Spleen (tissue), 11 donors: ENCODE data around the gene PCBP3. TPM values are rescaled to one million over a fixed set of nuclear protein-coding genes. Genes with fewer than 3 reads are reported as not detected.
A peak's percentile ranks its signal among the peaks of the same experiment; 100 is the strongest.

Experiments
- DNase-seq: peaks from one replicate; pipeline ENCODE4 v3.0.0-alpha.2; 2020
- H3K27ac ChIP-seq, 8 donors: fragments of 200-600 bp; sonication (generic) in 7 of 8; 1 replicate in 4 of 8; 2 replicates in 4 of 8; pipeline versions ENCODE4 v1.5.0 to v1.8.0; 2016 to 2021; ENCODE audit warnings: inconsistent platforms in 4 of 8, mild to moderate bottlenecking in 4 of 8, moderate library complexity in 1 of 8
- H3K27me3 ChIP-seq, 7 donors: fragments of 200-600 bp; sonication (generic) in 6 of 7; replicated peaks in 1 of 7; 1 replicate in 4 of 7; 2 replicates in 3 of 7; pipeline versions ENCODE4 v1.5.0 to v1.8.0; 2016 to 2021; ENCODE audit warnings: inconsistent platforms in 3 of 7, mild to moderate bottlenecking in 1 of 7
- H3K36me3 ChIP-seq, 6 donors: fragments of 200-600 bp; sonication (generic) in 5 of 6; 1 replicate in 4 of 6; 2 replicates in 2 of 6; pipeline versions ENCODE4 v1.5.0 to v1.8.0; 2016 to 2021; ENCODE audit warnings: inconsistent platforms in 2 of 6
- H3K4me1 ChIP-seq, 6 donors: fragments of 200-600 bp; sonication (generic) in 5 of 6; 1 replicate in 3 of 6; 2 replicates in 3 of 6; pipeline versions ENCODE4 v1.5.0 to v1.8.0; 2016 to 2021; ENCODE audit warnings: inconsistent platforms in 3 of 6
- H3K4me3 ChIP-seq, 8 donors: fragments of 200-600 bp; sonication (generic) in 7 of 8; 1 replicate in 4 of 8; 2 replicates in 4 of 8; pipeline versions ENCODE4 v1.5.0 to v1.8.0; 2016 to 2021; ENCODE audit warnings: inconsistent platforms in 4 of 8, mild to moderate bottlenecking in 4 of 8, moderate library complexity in 2 of 8
- H3K9me3 ChIP-seq, 8 donors: fragments of 200-600 bp; sonication (generic) in 7 of 8; 1 replicate in 4 of 8; 2 replicates in 4 of 8; pipeline versions ENCODE4 v1.5.0 to v1.8.0; 2016 to 2021; ENCODE audit warnings: inconsistent platforms in 4 of 8
- POLR2A ChIP-seq, 3 donors: fragments of 450-650 bp; IDR thresholded peaks; one replicate each; pipeline ENCODE4 v1.5.1; 2017; ENCODE audit warnings: antibody characterized with exemption in 3 of 3, mild to moderate bottlenecking in 1 of 3
- POLR2AphosphoS5 ChIP-seq, 3 donors: sonication (generic); formaldehyde crosslinking; IDR thresholded peaks; one replicate each; pipeline ENCODE4 v1.5.1; 2017; ENCODE audit warnings: antibody characterized with exemption in 3 of 3
- WGBS, 5 donors: extraction: QIAGEN DNeasy Blood & Tissue Kit in 3 of 5; methylation state at CpG; one replicate each; pipeline versions ENCODE4 v1.1.5 to v1.1.7; 2013 to 2018; 5-methylcytosine and 5-hydroxymethylcytosine counted together
- intact Hi-C: fragments of 100-400 bp; cut with DNase I; formaldehyde crosslinking; loops from one replicate; pipeline ENCODE4 v1.15.0; 2023; ENCODE audit warnings: low total_unique reads
- polyA plus RNA-seq, 3 donors: library from polyadenylated mRNA; stranded (reverse); fragments of 200-250 nt; gene quantifications; one replicate each; pipeline ENCODE4 v1.2.1, GENCODE V29; 2013
- total RNA-seq, 7 donors: library from RNA; depleted of rRNA in 3 of 7; stranded (reverse); fragments of >200 nt in 3 of 7; fragmentation: NEBNext Ultra II Directional in 4 of 7; extraction: Animal tissue kit (Norgen Biotek cat#: 25700) in 4 of 7; gene quantifications; one replicate each; pipeline versions ENCODE4 v1.1.0 to v1.2.1, GENCODE V29; 2016 to 2021
- TF ChIP-seq, protein P1 (sequence below), 11 experiments: fragments of 200-600 bp in 7 of 11; fragments of 450-650 bp in 4 of 11; sonication (generic) in 4 of 11; IDR thresholded peaks in 8 of 11; conservative IDR thresholded peaks in 3 of 11; 1 replicate in 7 of 11; 2 replicates in 4 of 11; pipeline versions ENCODE4 v1.4.0 to v1.8.0; 2016 to 2021; ENCODE audit warnings: antibody characterized with exemption in 11 of 11, inconsistent platforms in 4 of 11, mild to moderate bottlenecking in 1 of 11
- donor health status: healthy with polysubstance abuse.
- donor health status: DM: no; HTN: no; CAD: no; lungs with moderate emphysema.
- donor health status: DM: no; HTN: no; CAD: no.
- donor health status: Bipolar disorder and iron deficiency.
- donor health status: healthy.
- donor health status: DM: no; HTN: no; CAD: no.
- donor health status: DM: yes; HTN: yes; CAD: no.

The PCBP3 gene
- total and polyA plus RNA-seq, 10 donors = 4.2 to 31.6 (median 15.2) TPM

DNA sequence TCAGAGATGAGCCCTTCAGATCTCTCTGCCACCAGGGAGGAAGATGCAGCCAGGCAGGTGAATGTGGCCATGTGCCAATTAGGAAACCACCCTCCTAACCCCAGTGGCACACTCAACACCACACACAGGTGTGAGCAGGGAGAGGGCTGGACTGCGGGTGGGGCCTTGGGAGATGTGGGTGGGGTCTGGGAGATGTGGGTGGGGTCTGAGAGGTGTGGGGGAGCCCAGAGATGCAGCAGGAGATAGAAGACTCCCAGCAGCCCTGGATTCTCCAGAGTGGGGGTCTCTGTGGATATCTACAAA, 294.9 kb downstream of the PCBP3 start:
- TF ChIP-seq, protein P1, sequence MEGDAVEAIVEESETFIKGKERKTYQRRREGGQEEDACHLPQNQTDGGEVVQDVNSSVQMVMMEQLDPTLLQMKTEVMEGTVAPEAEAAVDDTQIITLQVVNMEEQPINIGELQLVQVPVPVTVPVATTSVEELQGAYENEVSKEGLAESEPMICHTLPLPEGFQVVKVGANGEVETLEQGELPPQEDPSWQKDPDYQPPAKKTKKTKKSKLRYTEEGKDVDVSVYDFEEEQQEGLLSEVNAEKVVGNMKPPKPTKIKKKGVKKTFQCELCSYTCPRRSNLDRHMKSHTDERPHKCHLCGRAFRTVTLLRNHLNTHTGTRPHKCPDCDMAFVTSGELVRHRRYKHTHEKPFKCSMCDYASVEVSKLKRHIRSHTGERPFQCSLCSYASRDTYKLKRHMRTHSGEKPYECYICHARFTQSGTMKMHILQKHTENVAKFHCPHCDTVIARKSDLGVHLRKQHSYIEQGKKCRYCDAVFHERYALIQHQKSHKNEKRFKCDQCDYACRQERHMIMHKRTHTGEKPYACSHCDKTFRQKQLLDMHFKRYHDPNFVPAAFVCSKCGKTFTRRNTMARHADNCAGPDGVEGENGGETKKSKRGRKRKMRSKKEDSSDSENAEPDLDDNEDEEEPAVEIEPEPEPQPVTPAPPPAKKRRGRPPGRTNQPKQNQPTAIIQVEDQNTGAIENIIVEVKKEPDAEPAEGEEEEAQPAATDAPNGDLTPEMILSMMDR (IDR thresholded peaks at IDR 0.05 in 8 of 11, conservative IDR thresholded peaks at IDR 0.05 in 3 of 11) = no peak
- H3K27me3 ChIP-seq = no peaks in the 10 kb centered on the region
- H3K4me1 ChIP-seq = no peaks in the 10 kb centered on the region
- peak; percentile 49 for DNase-seq
- intact Hi-C loops = no loop called here
- peaks cover 0 to 43% (median 3%) of the 10 kb centered on the region in 6 donors for H3K36me3 ChIP-seq
- H3K27ac ChIP-seq = no peak overlapping the region
- H3K9me3 ChIP-seq = peaks cover 0 to 35% (median 19%) of the 10 kb centered on the region in 8 donors
- H3K4me3 ChIP-seq = no peak overlapping the region
- 89 to 100% (median 93%) methylated on average over 1 of the region's 1 CpG for WGBS, 5 donors

DNA sequence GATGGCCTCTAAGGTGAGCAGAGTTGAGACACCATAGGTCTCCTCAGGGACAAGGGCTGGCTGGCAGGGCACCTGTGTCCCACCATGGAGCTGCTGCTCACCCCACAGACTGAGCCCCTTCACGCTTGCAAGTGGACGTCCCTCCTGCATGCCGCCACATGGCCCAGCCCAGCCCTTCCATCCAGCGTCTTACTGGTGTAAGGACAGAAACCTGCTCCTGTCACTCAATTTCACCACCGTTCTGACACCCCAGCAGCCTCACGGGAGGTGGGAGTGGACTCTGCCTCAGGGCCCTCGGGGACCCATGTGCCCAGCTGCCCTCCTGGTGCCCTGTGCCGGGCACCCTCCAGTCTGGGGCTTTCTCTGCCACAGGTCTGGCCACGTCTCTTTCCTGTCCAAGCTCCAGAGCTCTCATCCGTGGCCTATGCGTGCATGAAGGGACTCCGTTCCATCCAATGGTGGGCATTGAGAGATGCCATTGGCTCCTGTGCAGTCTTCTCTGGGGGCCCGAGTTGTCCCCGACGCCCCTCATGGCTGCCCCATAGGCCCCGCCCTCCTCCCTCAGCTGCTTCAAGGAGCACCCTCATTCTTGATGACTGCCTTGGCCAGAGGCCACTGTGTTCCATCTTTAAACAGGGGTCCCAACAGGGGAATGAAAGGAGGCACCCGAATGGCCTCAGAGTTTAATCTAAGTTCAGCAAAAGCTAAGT, 295.4 kb downstream of the PCBP3 start:
- H3K36me3 ChIP-seq = peaks cover 0 to 43% (median 3%) of the 10 kb centered on the region in 6 donors
- peak; percentile 73 for DNase-seq
- H3K4me1 ChIP-seq = no peaks in the 10 kb centered on the region
- H3K27ac ChIP-seq = no peak overlapping the region
- TF ChIP-seq, protein P1 (IDR thresholded peaks at IDR 0.05 in 8 of 11, conservative IDR thresholded peaks at IDR 0.05 in 3 of 11) = no peak
- no peak for TF ChIP-seq POLR2AphosphoS5 (IDR thresholded peaks at IDR 0.05)
- TF ChIP-seq POLR2A (IDR thresholded peaks at IDR 0.05) = no peak
- WGBS, 5 donors = 89 to 93% (median 90%) methylated on average over 17 of the region's 17 CpGs
- intact Hi-C loops = no loop called here
- no peaks in the 10 kb centered on the region for H3K27me3 ChIP-seq
- H3K4me3 ChIP-seq = no peak overlapping the region
- H3K9me3 ChIP-seq = peaks cover 0 to 31% (median 19%) of the 10 kb centered on the region in 8 donors

DNA sequence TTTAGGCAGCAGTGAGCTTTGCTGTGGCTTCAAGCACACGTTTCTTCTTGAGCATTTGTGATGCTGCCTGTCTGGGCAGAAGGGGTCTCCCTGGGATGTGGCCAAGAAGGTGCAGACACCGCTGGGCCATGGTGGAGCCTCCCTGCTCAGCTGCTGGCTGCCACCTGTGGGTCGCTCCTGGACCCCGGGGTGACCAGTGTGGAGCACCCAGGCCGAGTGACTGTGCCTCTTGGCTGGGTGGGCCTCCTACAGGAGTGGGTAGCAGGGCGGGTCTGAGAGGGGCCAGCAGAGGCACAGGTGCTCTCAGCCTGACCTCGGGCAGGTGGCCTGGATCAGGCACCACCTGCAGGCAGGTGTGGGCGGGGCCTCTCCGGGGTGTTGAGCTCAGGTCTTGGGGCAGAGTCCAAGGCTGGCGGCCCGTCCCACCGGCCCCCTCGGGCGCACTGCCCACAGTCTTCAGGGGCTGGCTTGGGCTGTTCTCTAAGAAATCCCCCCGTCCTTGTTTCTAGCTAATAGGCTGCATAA, 296.1 kb downstream of the PCBP3 start:
- Histone ChIP-seq H3K4me1 (no peaks in the 10 kb centered on the region), H3K36me3 (peaks cover 0 to 40% (median 3%) of the 10 kb centered on the region in 6 donors), H3K27ac (no peak overlapping the region), H3K9me3 (peaks cover 0 to 25% (median 19%) of the 10 kb centered on the region in 8 donors), H3K27me3 (no peaks in the 10 kb centered on the region), H3K4me3 (no peak overlapping the region)
- intact Hi-C loops = no loop called here
- 86 to 94% (median 90%) methylated on average over 9 to 15 of the region's 15 CpGs for WGBS, 5 donors
- TF ChIP-seq POLR2AphosphoS5 (IDR thresholded peaks at IDR 0.05) = no peak
- TF ChIP-seq, protein P1 (IDR thresholded peaks at IDR 0.05 in 8 of 11, conservative IDR thresholded peaks at IDR 0.05 in 3 of 11) = no peak
- no peak for TF ChIP-seq POLR2A (IDR thresholded peaks at IDR 0.05)
- peak; percentile 65 for DNase-seq

DNA sequence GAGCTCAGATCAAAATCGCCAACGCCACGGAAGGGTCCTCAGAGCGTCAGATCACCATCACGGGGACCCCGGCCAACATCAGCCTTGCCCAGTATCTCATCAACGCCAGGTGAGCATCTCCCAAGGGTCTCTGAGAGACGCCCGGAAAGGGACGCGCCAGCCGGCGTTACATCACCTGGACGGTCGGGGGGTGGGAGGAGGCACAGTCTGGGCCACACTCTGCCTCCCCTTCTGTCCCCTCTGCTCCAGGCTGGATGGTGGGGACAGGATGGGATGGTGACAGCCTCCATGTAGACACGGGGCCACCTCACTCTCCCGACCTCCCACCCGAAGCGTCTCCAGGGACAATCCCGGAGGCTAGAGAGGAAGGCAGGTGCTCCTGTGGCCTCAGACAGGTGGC, 296.6 kb downstream of the PCBP3 start:
- Histone ChIP-seq H3K9me3 (peaks cover 0 to 20% (median 14%) of the 10 kb centered on the region in 8 donors), H3K27me3 (no peaks in the 10 kb centered on the region), H3K27ac (no peak overlapping the region), H3K4me3 (no peak overlapping the region), H3K36me3 (peaks cover 0 to 37% (median 3%) of the 10 kb centered on the region in 6 donors), H3K4me1 (no peaks in the 10 kb centered on the region)
- 93 to 98% (median 94%) methylated on average over 20 of the region's 20 CpGs for WGBS, 5 donors
- intact Hi-C loops = no loop called here
- TF ChIP-seq, protein P1 (IDR thresholded peaks at IDR 0.05 in 8 of 11, conservative IDR thresholded peaks at IDR 0.05 in 3 of 11) = no peak
- TF ChIP-seq POLR2A (IDR thresholded peaks at IDR 0.05) = no peak
- TF ChIP-seq POLR2AphosphoS5 (IDR thresholded peaks at IDR 0.05) = no peak
- DNase-seq = peak; percentile 57
